Lower lobe of right lung (tissue), 2 donors: ENCODE measurements around the gene TMEM141. TPM values are rescaled to one million over a fixed set of nuclear protein-coding genes. Genes with fewer than 3 reads are reported as not detected.
"Not testable (repeated sequence)": the region's sequence is repeated elsewhere in the genome, so short reads cannot be mapped to it uniquely, and the experiment has no call there.

Experiments used
- ATAC-seq, 2 donors: fragments of 200-7000 bp; cut with Tn5 transposase; one replicate each; pipeline ENCODE4 v1.9.1; 2020 to 2022; ENCODE audit warnings: mild to moderate bottlenecking in 2 of 2, moderate library complexity in 2 of 2
- DNase-seq: peaks from one replicate; pipeline ENCODE4 v3.0.0-alpha.2; 2020
- H3K27ac ChIP-seq: fragments of 200-600 bp; one replicate; pipeline ENCODE4 v1.8.0; 2022
- H3K27me3 ChIP-seq: fragments of 200-600 bp; one replicate; pipeline ENCODE4 v1.8.0; 2022; ENCODE audit warnings: low read depth
- H3K36me3 ChIP-seq: fragments of 200-600 bp; one replicate; pipeline ENCODE4 v1.8.0; 2022; ENCODE audit warnings: mild to moderate bottlenecking
- H3K4me1 ChIP-seq: fragments of 200-600 bp; one replicate; pipeline ENCODE4 v1.8.0; 2022
- H3K4me3 ChIP-seq: fragments of 200-600 bp; one replicate; pipeline ENCODE4 v1.8.0; 2022; ENCODE audit warnings: mild to moderate bottlenecking
- H3K9me3 ChIP-seq: fragments of 200-600 bp; one replicate; pipeline ENCODE4 v1.8.0; 2022
- CTCF ChIP-seq: fragments of 200-600 bp; IDR thresholded peaks from one replicate; pipeline ENCODE4 v1.8.0; 2022; ENCODE audit warnings: antibody characterized with exemption, mild to moderate bottlenecking
- intact Hi-C: fragments of 100-400 bp; cut with DNase I; formaldehyde crosslinking; loops from one replicate; pipeline ENCODE4 v1.11.0; 2022
- total RNA-seq: library from RNA; stranded (reverse); fragmentation: NEBNext Ultra II Directional; extraction: Animal tissue kit (Norgen Biotek cat#: 25700); gene quantifications from one replicate; pipeline ENCODE4 v1.2.1, GENCODE V29; 2021
- donor health status: DM: no; HTN: yes; CAD: no; lungs with severe emphysema.

TMEM141 gene
- total RNA-seq, 1 donor from 2014 or later, result 57.2 TPM

- Histone ChIP-seq H3K4me1 (peaks cover 10% of the 10 kb centered on the region), H3K4me3 (no peak overlapping the region), H3K27ac (no peak overlapping the region), H3K9me3 (no peaks in the 10 kb centered on the region), H3K36me3 (no peaks in the 10 kb centered on the region), H3K27me3 (peaks cover 5% of the 10 kb centered on the region)
- DNase-seq (no peak), ATAC-seq (no peak)
- intact Hi-C loops, result no loop called here
- no peak for TF ChIP-seq CTCF
These were observed 37.6 kb upstream of the TMEM141 start for GRCh38 chr9:136753371-136754058.

GRCh38 chr9:136754059-136754572, 37.0 kb upstream of the TMEM141 start:
- ATAC-seq (no peak), DNase-seq (no peak)
- Histone ChIP-seq H3K27me3 (peaks cover 4% of the 10 kb centered on the region), H3K27ac (no peak overlapping the region), H3K36me3 (no peaks in the 10 kb centered on the region), H3K4me3 (no peak overlapping the region), H3K9me3 (no peaks in the 10 kb centered on the region), H3K4me1 (peaks cover 4% of the 10 kb centered on the region)
- no peak for TF ChIP-seq CTCF
- intact Hi-C loops, result no loop called here

GRCh38 chr9:136754626-136755301, 36.4 kb upstream of the TMEM141 start:
- H3K27me3 ChIP-seq, result peaks cover 1% of the 10 kb centered on the region
- H3K4me3 ChIP-seq, result no peak overlapping the region
- TF ChIP-seq CTCF, result no peak
- DNase-seq, result no peak
- no peaks in the 10 kb centered on the region for H3K36me3 ChIP-seq
- intact Hi-C loops, result no loop called here
- no peaks in the 10 kb centered on the region for H3K4me1 ChIP-seq
- H3K9me3 ChIP-seq, result no peaks in the 10 kb centered on the region
- ATAC-seq, result no peak
- no peak overlapping the region for H3K27ac ChIP-seq

- DNase-seq, result not testable (repeated sequence)
These were observed 35.6 kb upstream of the TMEM141 start for GRCh38 chr9:136755302-136756133.

GRCh38 chr9:136756134-136756438, 35.1 kb upstream of the TMEM141 start:
- intact Hi-C loops, result no loop called here
- Histone ChIP-seq H3K9me3 (no peaks in the 10 kb centered on the region), H3K27ac (no peak overlapping the region), H3K36me3 (no peaks in the 10 kb centered on the region), H3K4me1 (no peaks in the 10 kb centered on the region), H3K4me3 (no peak overlapping the region), H3K27me3 (peaks cover 10% of the 10 kb centered on the region)
- ATAC-seq (no peak), DNase-seq (no peak)
- no peak for TF ChIP-seq CTCF

More at GRCh38 chr9:136755302-136756133, 35.6 kb upstream of the TMEM141 start:
- H3K36me3 ChIP-seq, ATAC-seq, H3K4me1 ChIP-seq, H3K27me3 ChIP-seq, H3K9me3 ChIP-seq, intact Hi-C loops, H3K27ac ChIP-seq, H3K4me3 ChIP-seq: not testable (repeated sequence)
